ENCODE data around the gene TINCR. TPM values are rescaled to one million over a fixed set of nuclear protein-coding genes. Genes with fewer than 3 reads are reported as not detected.
"Not testable (repeated sequence)": the region's sequence is repeated elsewhere in the genome, so short reads cannot be mapped to it uniquely, and the experiment has no call there.

The TINCR gene
- total RNA-seq, 4 donors from 2014 or later: 13.2 to 45.3 (median 22.7) TPM; not detected in 1

GRCh38 chr19:5541456-5541855 lies 26.3 kb downstream of the TINCR start:
- no peak for DNase-seq
- in situ Hi-C loops (cut with MboI; ENCODE audit: low pct_ligation_motif_present in 1 of 4, low pct_unique_long_range_greater_than_20kb in 1 of 4, low sequenced_read_pairs in 3 of 4): no loop called here
- no peak for TF ChIP-seq CTCF (IDR thresholded peaks at IDR 0.05)
- no peak for TF ChIP-seq POLR2AphosphoS5 (IDR thresholded peaks at IDR 0.05)
- TF ChIP-seq POLR2A (IDR thresholded peaks at IDR 0.05): no peak
- no peak for TF ChIP-seq EP300 (IDR thresholded peaks at IDR 0.05; ENCODE audit: low read depth)
- intact Hi-C loops (cut with DNase I; ENCODE audit: low total_unique reads): no loop called here
- Histone ChIP-seq H3K36me3 (no peaks in the 10 kb centered on the region), H3K27me3 (peaks cover 30% of the 10 kb centered on the region), H3K4me3 (no peak overlapping the region), H3K4me1 (peaks cover 0 to 3% (median 1%) of the 10 kb centered on the region in 4 donors), H3K9me3 (no peaks in the 10 kb centered on the region), H3K27ac (no peak overlapping the region)
- 81 to 83% methylated on average over 1 to 7 of the region's 7 CpGs for WGBS, 2 donors (ENCODE audit: low coverage in 1 of 2)

- H3K27ac ChIP-seq: no peak overlapping the region
- peaks cover 37% of the 10 kb centered on the region for H3K27me3 ChIP-seq
- no peak overlapping the region for H3K4me3 ChIP-seq
- H3K9me3 ChIP-seq: peaks cover 3% of the 10 kb centered on the region in 2 donors
- H3K36me3 ChIP-seq: no peaks in the 10 kb centered on the region
- WGBS, 2 donors (ENCODE audit: low coverage in 1 of 2): 91% methylated on average over 10 of the region's 10 CpGs; no CpG with 5 or more reads in 1 of the 2 donors
- TF ChIP-seq POLR2AphosphoS5 (IDR thresholded peaks at IDR 0.05): no peak
- TF ChIP-seq CTCF (IDR thresholded peaks at IDR 0.05): no peak
- TF ChIP-seq EP300 (IDR thresholded peaks at IDR 0.05; ENCODE audit: low read depth): no peak
- TF ChIP-seq POLR2A (IDR thresholded peaks at IDR 0.05): no peak
- intact Hi-C loops (cut with DNase I; ENCODE audit: low total_unique reads) (no loop called here), in situ Hi-C loops (cut with MboI; ENCODE audit: low pct_ligation_motif_present in 1 of 4, low pct_unique_long_range_greater_than_20kb in 1 of 4, low sequenced_read_pairs in 3 of 4) (no loop called here)
- H3K4me1 ChIP-seq: peaks cover 0 to 8% (median 4%) of the 10 kb centered on the region in 4 donors
- no peak for DNase-seq
Observed at GRCh38 chr19:5540208-5540607, 27.5 kb downstream of the TINCR start.

- peaks cover 12 to 13% of the 10 kb centered on the region in 2 donors for H3K9me3 ChIP-seq
- in situ Hi-C loops (cut with MboI; ENCODE audit: low pct_ligation_motif_present in 1 of 4, low pct_unique_long_range_greater_than_20kb in 1 of 4, low sequenced_read_pairs in 3 of 4) (no loop called here), intact Hi-C loops (cut with DNase I; ENCODE audit: low total_unique reads) (no loop called here)
- H3K36me3 ChIP-seq: no peaks in the 10 kb centered on the region
- H3K4me3 ChIP-seq: no peak overlapping the region
- H3K27ac ChIP-seq: no peak overlapping the region
- no peak for DNase-seq
- TF ChIP-seq EP300 (IDR thresholded peaks at IDR 0.05; ENCODE audit: low read depth) (no peak), POLR2A (IDR thresholded peaks at IDR 0.05) (no peak), CTCF (IDR thresholded peaks at IDR 0.05) (no peak), POLR2AphosphoS5 (IDR thresholded peaks at IDR 0.05) (no peak)
- H3K27me3 ChIP-seq: peaks cover 37% of the 10 kb centered on the region
- peaks cover 0 to 8% (median 4%) of the 10 kb centered on the region in 4 donors for H3K4me1 ChIP-seq
- 71 to 80% methylated on average over 1 to 12 of the region's 12 CpGs for WGBS, 2 donors (ENCODE audit: low coverage in 1 of 2)
Observed at GRCh38 chr19:5537870-5538269, 29.9 kb downstream of the TINCR start.

GRCh38 chr19:5536982-5537579 lies 30.7 kb downstream of the TINCR start:
- intact Hi-C loops (cut with DNase I; ENCODE audit: low total_unique reads); in situ Hi-C loops (cut with MboI; ENCODE audit: low pct_ligation_motif_present in 1 of 4, low pct_unique_long_range_greater_than_20kb in 1 of 4, low sequenced_read_pairs in 3 of 4); H3K36me3 ChIP-seq; H3K4me3 ChIP-seq; H3K27ac ChIP-seq; DNase-seq; H3K4me1 ChIP-seq: not testable (repeated sequence)
- H3K27me3 ChIP-seq: peaks cover 37% of the 10 kb centered on the region
- 63 to 70% methylated on average over 5 to 12 of the region's 12 CpGs for WGBS, 2 donors (ENCODE audit: low coverage in 1 of 2)
- peaks cover 12 to 13% of the 10 kb centered on the region in 2 donors for H3K9me3 ChIP-seq
